ENCODE results near the gene EIF4G1.

DNA sequence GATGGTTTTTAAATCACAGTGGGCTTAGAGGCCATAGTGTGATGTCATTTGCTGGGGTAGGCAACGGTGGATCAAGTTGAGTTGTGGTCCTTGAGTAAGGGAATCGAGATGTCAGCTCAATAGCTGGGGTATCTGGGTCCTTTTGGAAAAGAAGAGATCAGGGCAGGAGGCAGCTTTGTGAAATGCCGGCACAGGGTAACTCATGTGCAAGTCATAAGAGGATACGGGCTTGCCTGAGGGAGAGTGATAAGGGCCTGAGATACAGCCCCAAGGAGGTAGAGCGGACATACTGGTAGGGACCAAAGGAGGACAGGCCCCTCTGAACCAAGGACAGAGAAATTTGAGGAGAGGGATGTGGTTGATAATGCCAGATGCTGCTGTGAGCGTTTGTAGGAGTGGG, 18.8 kb downstream of the EIF4G1 start:
- TF ChIP-seq NFIC (IDR thresholded peaks at IDR 0.05) (no peak), TAF1 (IDR thresholded peaks at IDR 0.05; ENCODE audit: low read depth) (no peak), YY1 (IDR thresholded peaks at IDR 0.05; ENCODE audit: low read depth) (no peak), TEAD4 (IDR thresholded peaks at IDR 0.05) (no peak), RAD21 (IDR thresholded peaks at IDR 0.05; ENCODE audit: low read depth) (no peak), ZBTB7A (IDR thresholded peaks at IDR 0.05; ENCODE audit: low read depth) (no peak), CEBPB (IDR thresholded peaks at IDR 0.05) (no peak)
- TF ChIP-seq, protein P1, sequence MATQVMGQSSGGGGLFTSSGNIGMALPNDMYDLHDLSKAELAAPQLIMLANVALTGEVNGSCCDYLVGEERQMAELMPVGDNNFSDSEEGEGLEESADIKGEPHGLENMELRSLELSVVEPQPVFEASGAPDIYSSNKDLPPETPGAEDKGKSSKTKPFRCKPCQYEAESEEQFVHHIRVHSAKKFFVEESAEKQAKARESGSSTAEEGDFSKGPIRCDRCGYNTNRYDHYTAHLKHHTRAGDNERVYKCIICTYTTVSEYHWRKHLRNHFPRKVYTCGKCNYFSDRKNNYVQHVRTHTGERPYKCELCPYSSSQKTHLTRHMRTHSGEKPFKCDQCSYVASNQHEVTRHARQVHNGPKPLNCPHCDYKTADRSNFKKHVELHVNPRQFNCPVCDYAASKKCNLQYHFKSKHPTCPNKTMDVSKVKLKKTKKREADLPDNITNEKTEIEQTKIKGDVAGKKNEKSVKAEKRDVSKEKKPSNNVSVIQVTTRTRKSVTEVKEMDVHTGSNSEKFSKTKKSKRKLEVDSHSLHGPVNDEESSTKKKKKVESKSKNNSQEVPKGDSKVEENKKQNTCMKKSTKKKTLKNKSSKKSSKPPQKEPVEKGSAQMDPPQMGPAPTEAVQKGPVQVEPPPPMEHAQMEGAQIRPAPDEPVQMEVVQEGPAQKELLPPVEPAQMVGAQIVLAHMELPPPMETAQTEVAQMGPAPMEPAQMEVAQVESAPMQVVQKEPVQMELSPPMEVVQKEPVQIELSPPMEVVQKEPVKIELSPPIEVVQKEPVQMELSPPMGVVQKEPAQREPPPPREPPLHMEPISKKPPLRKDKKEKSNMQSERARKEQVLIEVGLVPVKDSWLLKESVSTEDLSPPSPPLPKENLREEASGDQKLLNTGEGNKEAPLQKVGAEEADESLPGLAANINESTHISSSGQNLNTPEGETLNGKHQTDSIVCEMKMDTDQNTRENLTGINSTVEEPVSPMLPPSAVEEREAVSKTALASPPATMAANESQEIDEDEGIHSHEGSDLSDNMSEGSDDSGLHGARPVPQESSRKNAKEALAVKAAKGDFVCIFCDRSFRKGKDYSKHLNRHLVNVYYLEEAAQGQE (IDR thresholded peaks at IDR 0.05; ENCODE audit: low read depth) = no peak
- TF ChIP-seq, protein P2, sequence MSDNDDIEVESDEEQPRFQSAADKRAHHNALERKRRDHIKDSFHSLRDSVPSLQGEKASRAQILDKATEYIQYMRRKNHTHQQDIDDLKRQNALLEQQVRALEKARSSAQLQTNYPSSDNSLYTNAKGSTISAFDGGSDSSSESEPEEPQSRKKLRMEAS (IDR thresholded peaks at IDR 0.05) = no peak
